MCF 10A (cell line): Measurements from ENCODE around the gene STK10. TPM values are rescaled to one million over a fixed set of nuclear protein-coding genes. Genes with fewer than 3 reads are reported as not detected.

Experiments used
- BruUV-seq: library from RNA; stranded (reverse); fragments of 400-500 nt; replicated peaks from 2 replicates; lab custom pipeline; 2021; lab: Mats Ljungman, UMichigan
- CTCF ChIA-PET: fragments of 300-600 bp; sonication (Branson Sonifier 250); formaldehyde crosslinking; extraction: SDS; loops from one replicate; lab custom pipeline; 2021; ENCODE audit warnings: antibody characterized with exemption, inconsistent platforms; lab: Yijun Ruan, JAX
- POLR2A ChIA-PET: fragments of 300-600, 350-650 bp; sonication (Branson Sonifier 250); formaldehyde crosslinking; extraction: SDS; loops from one replicate; lab custom pipeline; 2020; ENCODE audit warnings: antibody characterized with exemption, inconsistent platforms; lab: Yijun Ruan, JAX
- DNase-seq: peaks from one replicate; pipeline ENCODE4 v3.0.0-alpha.2; 2018; ENCODE audit not compliant: unreplicated experiment
- H3K27ac Mint-ChIP-seq: one replicate; pipeline ENCODE4 v1.8.0; 2022; ENCODE audit warnings: mild to moderate bottlenecking, low read depth, mixed read lengths; ENCODE audit not compliant: unreplicated experiment
- H3K27me3 Mint-ChIP-seq: one replicate; pipeline ENCODE4 v1.8.0; 2022; ENCODE audit warnings: mixed read lengths; ENCODE audit not compliant: insufficient read depth, unreplicated experiment
- H3K36me3 Mint-ChIP-seq: one replicate; pipeline ENCODE4 v1.8.0; 2022; ENCODE audit warnings: mild to moderate bottlenecking, moderate library complexity, mixed read lengths; ENCODE audit not compliant: insufficient read depth, unreplicated experiment
- H3K4me1 Mint-ChIP-seq: one replicate; pipeline ENCODE4 v1.8.0; 2022; ENCODE audit warnings: mixed read lengths; ENCODE audit not compliant: insufficient read depth, unreplicated experiment
- H3K4me3 Mint-ChIP-seq: one replicate; pipeline ENCODE4 v1.8.0; 2022; ENCODE audit warnings: mild to moderate bottlenecking, moderate library complexity, mixed read lengths; ENCODE audit not compliant: unreplicated experiment
- H3K9me3 Mint-ChIP-seq: one replicate; pipeline ENCODE4 v1.8.0; 2022; ENCODE audit warnings: mixed read lengths; ENCODE audit not compliant: unreplicated experiment
- CTCF ChIP-seq: fragments of 200-600 bp; IDR thresholded peaks from one replicate; pipeline ENCODE4 v1.8.0; 2022; ENCODE audit warnings: antibody characterized with exemption, mild to moderate bottlenecking; ENCODE audit not compliant: unreplicated experiment
- intact Hi-C: fragments of 100-400 bp; cut with micrococcal nuclease; formaldehyde crosslinking; loops from 2 replicates; pipeline ENCODE4 v1.14.1; 2022
- total RNA-seq: library from RNA; stranded (reverse); gene quantifications from 2 replicates; pipeline ENCODE4 v1.2.3, GENCODE V29; 2022

The STK10 gene
- total RNA-seq, 1 experiment from 2014 or later = 46.5 TPM

- Mint-ChIP-seq H3K27ac (no peak overlapping the region), H3K4me1 (peaks cover 6% of the 10 kb centered on the region), H3K36me3 (no peaks in the 10 kb centered on the region), H3K27me3 (no peaks in the 10 kb centered on the region), H3K4me3 (no peak overlapping the region), H3K9me3 (no peaks in the 10 kb centered on the region)
- ChIA-PET POLR2A (no interaction called here), CTCF (interaction anchor here (0.6 to 2.9 kb wide), 6 partner anchors 18 to 1132 kb away, joined by 3 to 43 read pairs (median 3); no protein-coding TSS in a partner anchor)
- intact Hi-C loops = no loop called here
- TF ChIP-seq CTCF = no peak
- BruUV-seq = no TSS peak
- DNase-seq = no peak
Observed at GRCh38 chr5:172038167-172038566, 149.9 kb downstream of the STK10 start.

- POLR2A ChIA-PET = interaction anchor here (0.5 to 1.0 kb wide), 2 partner anchors 153 to 1410 kb away, joined by 3 read pairs; partner anchors contain the start of gene STK10
- Mint-ChIP-seq H3K9me3 (peaks cover 10% of the 10 kb centered on the region), H3K27ac (no peak overlapping the region), H3K4me3 (no peak overlapping the region), H3K27me3 (no peaks in the 10 kb centered on the region), H3K36me3 (no peaks in the 10 kb centered on the region), H3K4me1 (peaks cover 2% of the 10 kb centered on the region)
- intact Hi-C loops = no loop called here
- no TSS peak for BruUV-seq
- no peak for TF ChIP-seq CTCF
- DNase-seq = no peak
- CTCF ChIA-PET = interaction anchor here (0.7 to 2.5 kb wide), 4 partner anchors 25 to 616 kb away, joined by 3 to 16 read pairs (median 4); no protein-coding TSS in a partner anchor
Observed at GRCh38 chr5:172035049-172035448, 153.0 kb downstream of the STK10 start.

GRCh38 chr5:172031894-172032461 lies 156.0 kb downstream of the STK10 start:
- Mint-ChIP-seq H3K36me3 (no peaks in the 10 kb centered on the region), H3K4me1 (no peaks in the 10 kb centered on the region), H3K27me3 (no peaks in the 10 kb centered on the region), H3K27ac (no peak overlapping the region), H3K4me3 (no peak overlapping the region), H3K9me3 (peaks cover 10% of the 10 kb centered on the region)
- ChIA-PET POLR2A (interaction anchor here (0.7 kb wide), 1 partner anchor 137 kb away, joined by 3 read pairs; no protein-coding TSS in a partner anchor), CTCF (interaction anchor here (0.9 to 1.2 kb wide), 4 partner anchors 9 to 123 kb away, joined by 3 to 4 read pairs (median 4); no protein-coding TSS in a partner anchor)
- intact Hi-C loops = no loop called here
- BruUV-seq = no TSS peak
- no peak for DNase-seq
- no peak for TF ChIP-seq CTCF

- no peak overlapping the region for H3K4me3 Mint-ChIP-seq
- H3K4me1 Mint-ChIP-seq = no peaks in the 10 kb centered on the region
- intact Hi-C loops = no loop called here
- no peak for TF ChIP-seq CTCF
- H3K27me3 Mint-ChIP-seq = no peaks in the 10 kb centered on the region
- ChIA-PET POLR2A (no interaction called here), CTCF (interaction anchor here (1.7 kb wide), 1 partner anchor 11 kb away, joined by 6 read pairs; no protein-coding TSS in a partner anchor)
- peaks cover 10% of the 10 kb centered on the region for H3K9me3 Mint-ChIP-seq
- no peak overlapping the region for H3K27ac Mint-ChIP-seq
- BruUV-seq = no TSS peak
- no peaks in the 10 kb centered on the region for H3K36me3 Mint-ChIP-seq
- no peak for DNase-seq
Observed at GRCh38 chr5:172029876-172030275, 158.1 kb downstream of the STK10 start.
